ENCODE data around the gene EPHB2.

EPHB2 gene

DNA sequence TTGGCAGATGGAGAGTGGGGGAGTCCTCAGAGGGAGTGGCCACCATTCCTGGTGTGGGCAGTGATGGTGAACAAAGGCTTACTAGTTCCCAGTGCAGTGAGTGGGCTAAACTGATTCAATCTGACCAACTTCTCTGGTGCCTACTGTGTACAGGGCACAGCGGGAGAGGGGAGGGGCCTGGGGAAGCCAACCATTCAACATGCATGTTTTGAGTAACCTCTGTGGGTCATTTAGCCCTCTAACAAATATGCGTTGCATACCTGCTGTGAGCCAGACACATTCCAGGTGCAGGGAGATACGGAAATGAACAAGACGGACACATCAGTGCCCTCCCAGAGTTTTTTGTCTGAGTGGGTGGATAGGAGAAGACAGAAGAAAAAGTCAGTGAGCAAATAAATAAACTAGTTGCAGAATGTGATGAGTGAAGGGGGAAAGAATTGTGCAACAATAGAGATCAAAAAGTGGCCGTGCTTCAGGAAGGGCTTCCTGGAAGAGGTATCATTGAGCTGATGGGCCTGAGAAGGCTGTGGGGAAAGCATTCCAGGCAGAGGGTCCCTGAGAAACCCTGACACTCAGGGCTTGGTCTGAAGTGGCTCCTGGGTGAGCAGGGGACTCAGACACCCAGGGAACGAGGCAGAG is 78.8 kb downstream of the EPHB2 start:
- no peak for TF ChIP-seq ZFX (IDR thresholded peaks at IDR 0.05; ENCODE audit: borderline replicate concordance)
- TF ChIP-seq CTCF (IDR thresholded peaks at IDR 0.05), result no peak
- H3K27ac ChIP-seq, result no peak overlapping the region

GRCh38 chr1:22790232-22791008 is 79.8 kb downstream of the EPHB2 start:
- TF ChIP-seq ZFX (IDR thresholded peaks at IDR 0.05; ENCODE audit: borderline replicate concordance) (no peak), CTCF (IDR thresholded peaks at IDR 0.05) (no peak)
- H3K27ac ChIP-seq, result no peak overlapping the region

DNA sequence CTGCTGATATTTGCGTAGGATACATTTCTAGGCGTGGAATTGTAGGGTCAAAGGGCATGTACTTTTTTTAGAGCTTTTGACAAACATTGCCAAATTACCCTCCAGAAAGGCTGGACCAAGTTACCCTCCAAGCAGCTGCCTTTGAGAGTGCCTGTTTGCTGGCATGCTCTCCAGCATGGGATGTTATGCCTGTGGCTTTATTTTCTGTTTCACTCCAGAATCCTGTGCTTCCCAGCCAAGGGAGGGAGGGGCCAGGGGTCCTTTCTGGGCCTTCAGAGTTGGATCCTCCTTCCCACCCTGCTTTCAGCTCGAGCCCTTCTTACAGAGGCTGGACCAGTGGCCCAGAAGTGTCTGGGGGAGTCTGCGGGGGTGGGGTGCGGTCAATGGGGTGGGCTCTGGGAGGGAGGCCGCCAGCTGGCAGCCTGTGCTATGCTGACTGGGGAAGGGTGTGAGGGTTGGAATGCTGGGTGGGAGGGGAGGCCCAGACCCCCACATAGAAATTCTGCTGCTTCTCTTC is 81.2 kb downstream of the EPHB2 start:
- no peak for TF ChIP-seq ZFX (IDR thresholded peaks at IDR 0.05; ENCODE audit: borderline replicate concordance)
- TF ChIP-seq CTCF (IDR thresholded peaks at IDR 0.05), result no peak

DNA sequence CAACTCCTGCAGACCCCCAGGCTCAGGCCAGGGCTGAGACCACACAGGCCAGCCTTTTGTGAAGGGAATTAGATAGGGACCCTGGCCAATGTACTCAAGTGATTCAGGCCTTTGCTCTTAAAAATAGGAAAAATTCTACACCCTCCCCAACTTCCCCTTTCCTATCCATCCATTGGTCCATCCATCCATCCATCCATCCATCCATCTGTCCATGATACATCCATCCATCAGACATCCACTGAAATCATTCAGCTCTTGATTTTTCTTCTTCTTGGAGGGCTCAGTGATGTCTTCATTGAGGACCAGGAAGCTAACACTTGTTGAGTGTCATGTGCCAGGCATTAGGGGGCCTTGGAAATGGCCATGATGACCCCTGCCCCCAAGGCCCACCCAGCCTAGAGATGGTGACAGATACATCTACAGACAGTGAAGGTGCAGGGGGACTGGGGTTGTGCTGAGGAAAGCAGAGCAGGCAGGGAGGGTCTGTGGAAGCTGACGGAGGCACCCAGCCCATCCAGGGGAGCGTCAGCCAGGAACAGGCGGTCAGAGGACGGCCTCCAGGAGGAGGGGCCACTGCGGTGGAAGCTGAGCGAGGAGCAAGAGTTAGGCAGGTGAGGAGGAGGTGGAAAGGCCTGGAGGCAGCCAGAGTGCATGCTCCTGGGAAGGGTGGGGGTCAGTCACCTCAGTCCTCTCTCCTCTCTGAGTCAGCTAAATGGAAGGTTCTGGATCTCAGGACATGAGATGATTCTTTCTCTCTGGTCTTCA is 81.9 kb downstream of the EPHB2 start:
- H3K27ac ChIP-seq, result no peak overlapping the region
- TF ChIP-seq CTCF (IDR thresholded peaks at IDR 0.05) (no peak), ZFX (IDR thresholded peaks at IDR 0.05; ENCODE audit: borderline replicate concordance) (no peak)

More for the DNA sequence above, 81.2 kb downstream of the EPHB2 start:
- H3K27ac ChIP-seq, result no peak overlapping the region

- H3K27ac ChIP-seq, result no peak overlapping the region
- TF ChIP-seq ZFX (IDR thresholded peaks at IDR 0.05; ENCODE audit: borderline replicate concordance), result no peak
- no peak for TF ChIP-seq CTCF (IDR thresholded peaks at IDR 0.05)
These were observed 83.0 kb downstream of the EPHB2 start for GRCh38 chr1:22793647-22794046.

DNA sequence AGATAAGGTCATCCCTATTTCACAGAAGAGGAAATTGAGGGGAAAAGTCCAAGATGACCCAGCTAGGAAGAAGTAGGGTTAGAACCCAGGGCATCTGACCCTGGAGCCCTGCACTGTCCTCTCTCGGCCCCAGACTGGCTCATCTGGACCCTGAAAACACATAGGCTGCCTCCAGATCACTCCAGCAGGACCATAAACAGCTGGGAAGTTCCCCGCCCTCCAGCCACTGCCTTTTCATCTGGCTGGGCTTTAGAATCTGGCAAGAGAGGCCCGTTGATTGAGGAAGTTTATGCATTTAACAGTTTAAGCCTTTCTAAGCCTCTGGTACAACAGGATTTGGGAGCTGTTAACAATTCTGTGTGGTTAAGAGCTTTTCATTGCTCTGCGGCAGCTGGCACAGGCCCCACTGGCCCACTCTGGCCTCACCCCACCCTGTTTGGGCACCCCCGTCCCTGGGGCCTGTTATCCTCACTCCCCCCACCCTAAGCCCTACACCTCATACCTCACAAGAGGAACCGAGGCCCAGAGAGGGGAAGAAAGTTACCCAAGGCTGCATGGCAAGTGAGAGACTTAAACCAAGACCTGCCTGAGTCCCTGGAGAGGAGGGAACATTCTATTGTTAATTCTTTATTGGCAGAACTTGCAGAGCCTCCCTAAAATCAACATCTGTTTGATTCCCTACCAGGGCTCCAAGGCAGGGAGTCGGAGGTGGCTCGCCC is 84.2 kb downstream of the EPHB2 start:
- TF ChIP-seq ZFX (IDR thresholded peaks at IDR 0.05; ENCODE audit: borderline replicate concordance) (no peak), CTCF (IDR thresholded peaks at IDR 0.05) (no peak)
- no peak overlapping the region for H3K27ac ChIP-seq

Measured in 22Rv1 (cell line).